Fibroblast of lung (primary cell): ENCODE results near the gene SLC13A3. TPM values are rescaled to one million over a fixed set of nuclear protein-coding genes. Genes with fewer than 3 reads are reported as not detected.

ENCODE experiments used
- DNase-seq, 2 donors: peaks; one replicate each; pipeline versions ENCODE4 v3.0.0 to v3.0.0-alpha.2; 2010; ENCODE audit warnings: low read depth in 2 of 2
- H2AFZ ChIP-seq: 2 replicates; pipeline ENCODE4 v1.5.1; 2012; ENCODE audit warnings: low read length, control low read depth, inconsistent platforms
- H3K27ac ChIP-seq: 2 replicates; pipeline ENCODE4 v1.5.1; 2011; ENCODE audit warnings: low read length, control low read depth; ENCODE audit not compliant: insufficient read depth
- H3K27me3 ChIP-seq: 2 replicates; pipeline ENCODE4 v1.5.1; 2011; ENCODE audit warnings: mild to moderate bottlenecking, low read length; ENCODE audit not compliant: control insufficient read depth, insufficient read depth
- H3K36me3 ChIP-seq: 2 replicates; pipeline ENCODE4 v1.5.1; 2011; ENCODE audit warnings: low read length; ENCODE audit not compliant: control insufficient read depth, insufficient read depth
- H3K4me1 ChIP-seq: 2 replicates; pipeline ENCODE4 v1.5.1; 2011; ENCODE audit warnings: low read length; ENCODE audit not compliant: control insufficient read depth, insufficient read depth; ENCODE audit errors: extremely low read depth
- H3K4me2 ChIP-seq: 2 replicates; pipeline ENCODE4 v1.5.1; 2011; ENCODE audit warnings: low read length, control low read depth; ENCODE audit not compliant: insufficient read depth; ENCODE audit errors: extremely low read depth
- H3K4me3 ChIP-seq, 4 experiments: fragments of 200-600 bp in 1 of 4; sonication (generic) in 1 of 4; replicated peaks in 1 of 4; 2 replicates each; pipeline ENCODE4 v1.5.1; 2011 to 2016; ENCODE audit warnings: low read length in 4 of 4, low read depth in 3 of 4, mild to moderate bottlenecking in 3 of 4, control low read depth in 2 of 4, inconsistent platforms in 1 of 4, mixed read lengths in 1 of 4; ENCODE audit not compliant: insufficient read depth in 1 of 4; ENCODE audit errors: control extremely low read depth in 1 of 4
- H3K79me2 ChIP-seq: 2 replicates; pipeline ENCODE4 v1.5.1; 2012; ENCODE audit warnings: mild to moderate bottlenecking, low read length, inconsistent platforms; ENCODE audit not compliant: control insufficient read depth, insufficient read depth
- H3K9ac ChIP-seq: 2 replicates; pipeline ENCODE4 v1.5.1; 2011; ENCODE audit warnings: mild to moderate bottlenecking, low read length, control low read depth; ENCODE audit not compliant: insufficient read depth
- H3K9me3 ChIP-seq: 2 replicates; pipeline ENCODE4 v1.5.1; 2012; ENCODE audit warnings: low read depth, low read length; ENCODE audit not compliant: control insufficient read depth, insufficient read depth
- H4K20me1 ChIP-seq: 2 replicates; pipeline ENCODE4 v1.5.1; 2011; ENCODE audit warnings: low read length; ENCODE audit not compliant: control insufficient read depth, insufficient read depth; ENCODE audit errors: extremely low read depth
- CTCF ChIP-seq, 2 donors: IDR thresholded peaks in 1 of 2; conservative IDR thresholded peaks in 1 of 2; 1 replicate in 1 of 2; 2 replicates in 1 of 2; pipeline ENCODE4 v1.5.1; 2011 to 2012; ENCODE audit warnings: low read length in 2 of 2, control low read depth in 1 of 2, inconsistent platforms in 1 of 2, low read depth in 1 of 2, mild to moderate bottlenecking in 1 of 2
- EZH2 ChIP-seq: IDR thresholded peaks from 2 replicates; pipeline ENCODE4 v1.5.1; 2012; ENCODE audit warnings: low read length, control low read depth, mild to moderate bottlenecking; ENCODE audit errors: missing control alignments
- polyA plus RNA-seq, 2 donors: library from polyadenylated mRNA; depleted of rRNA in 1 of 2; stranded (reverse) in 1 of 2; unstranded in 1 of 2; fragments of >200 nt; gene quantifications; 2 replicates each; pipeline ENCODE4 v1.2.1, GENCODE V29; 2011 to 2012; ENCODE audit warnings: missing spikeins in 1 of 2
- total RNA-seq: library from RNA; depleted of rRNA; stranded (reverse); fragments of >200 nt; gene quantifications from 2 replicates; pipeline ENCODE4 v1.2.1, GENCODE V29; 2014

Gene SLC13A3
- total and polyA plus RNA-seq, 2 donors (not counting 1 experiment from before 2014, with no cell fraction given): 2.2 to 5.6 TPM

DNA sequence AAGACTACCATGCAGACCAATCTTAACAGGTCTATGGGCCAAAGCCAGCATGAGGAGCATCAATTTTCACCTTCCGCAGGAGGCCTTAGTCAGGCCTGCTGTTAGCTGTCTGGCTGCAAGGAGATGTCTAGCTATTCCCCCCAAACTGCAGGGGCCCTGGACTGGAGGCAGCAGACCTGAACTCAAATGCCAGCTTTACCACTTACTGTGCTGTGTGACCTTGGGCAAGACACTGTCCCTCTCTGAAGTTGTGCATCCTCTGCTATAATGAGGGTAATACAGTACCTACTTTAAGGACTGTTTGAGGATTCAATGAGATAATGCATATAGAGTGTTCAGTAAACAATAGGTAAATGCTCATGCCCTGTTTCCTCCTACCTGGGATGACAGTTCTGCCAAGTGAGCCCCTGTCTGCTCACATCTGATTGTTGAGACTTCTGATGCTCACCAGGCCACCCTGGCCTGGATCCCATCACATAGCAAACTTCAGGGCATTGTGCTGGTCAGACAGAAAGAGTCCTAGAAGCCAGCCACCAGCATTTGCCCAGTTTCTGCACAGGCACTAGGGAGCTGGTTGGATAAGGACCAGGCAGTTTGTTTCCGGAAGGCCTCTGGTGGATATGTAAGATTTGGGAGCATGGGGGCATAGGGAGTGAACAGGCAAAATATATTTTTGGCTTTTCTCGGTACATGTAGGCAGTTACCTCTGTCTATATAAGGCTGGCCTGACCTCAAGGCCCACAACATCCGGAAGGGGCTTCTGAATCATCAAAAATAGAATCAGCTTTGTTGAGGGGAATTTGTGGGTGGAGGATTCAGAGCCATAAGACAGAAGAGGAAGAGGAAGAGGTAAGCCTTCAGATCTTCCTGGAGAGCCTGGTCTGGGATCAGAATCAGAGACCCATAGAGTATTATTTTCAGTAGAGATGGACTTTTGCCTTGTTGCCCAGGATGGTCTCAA lies 98.5 kb downstream of the SLC13A3 start:
- no peaks in the 10 kb centered on the region for H3K27me3 ChIP-seq
- no peaks in the 10 kb centered on the region for H3K79me2 ChIP-seq
- H4K20me1 ChIP-seq: no peaks in the 10 kb centered on the region
- no peak overlapping the region for H3K4me3 ChIP-seq
- no peak overlapping the region for H3K4me2 ChIP-seq
- no peak overlapping the region for H3K27ac ChIP-seq
- TF ChIP-seq CTCF (conservative IDR thresholded peaks at IDR 0.05 in 1 of 2, IDR thresholded peaks at IDR 0.05 in 1 of 2; ENCODE audit: low read depth in 1 of 2, low read length in 2 of 2) (no peak), EZH2 (no peak)
- H3K4me1 ChIP-seq: no peaks in the 10 kb centered on the region
- no peak overlapping the region for H2AFZ ChIP-seq
- no peaks in the 10 kb centered on the region for H3K9me3 ChIP-seq
- H3K9ac ChIP-seq: no peak overlapping the region
- H3K36me3 ChIP-seq: no peaks in the 10 kb centered on the region
- DNase-seq: no peak

DNA sequence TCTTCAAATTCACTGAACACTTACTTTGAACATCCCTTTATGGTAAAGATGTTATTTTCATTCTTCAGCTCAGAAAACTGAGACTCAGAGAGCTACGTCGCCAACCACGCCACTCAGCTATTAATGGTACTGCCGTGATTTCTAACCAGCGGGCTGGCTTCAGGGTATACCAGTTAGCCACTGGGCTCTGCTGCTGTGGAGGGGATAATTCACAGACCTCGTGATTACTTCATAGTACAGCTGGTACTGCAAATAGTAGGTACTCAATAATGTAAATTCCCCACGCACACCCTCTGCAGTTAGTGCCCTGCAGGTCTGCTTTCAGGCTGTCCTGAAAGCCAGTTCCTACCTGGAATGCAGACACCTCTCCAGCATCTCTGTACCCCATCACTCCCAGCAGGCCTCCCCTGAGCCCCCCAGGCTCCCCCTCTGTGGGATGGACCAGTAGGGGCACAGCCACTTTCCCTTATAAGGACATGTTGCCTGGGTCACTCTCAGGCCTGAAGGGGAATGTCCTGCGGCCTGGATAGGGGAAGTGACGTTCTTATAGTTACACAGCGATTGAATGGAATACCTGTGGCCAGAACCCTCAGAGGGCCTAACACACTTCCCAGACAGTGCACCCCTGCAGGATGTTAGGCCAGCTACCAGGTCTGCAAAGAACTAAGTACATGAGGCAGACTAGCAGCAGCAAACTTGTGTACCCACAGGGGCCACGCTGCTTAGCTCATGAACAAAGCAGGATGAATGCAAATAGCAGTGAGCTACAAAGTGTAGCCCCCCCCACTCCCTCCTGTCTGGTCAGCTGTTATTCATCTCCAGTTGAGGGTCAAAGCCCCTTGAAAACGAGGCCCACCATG lies 99.5 kb downstream of the SLC13A3 start:
- no peak overlapping the region for H3K4me2 ChIP-seq
- H4K20me1 ChIP-seq: no peaks in the 10 kb centered on the region
- H3K4me1 ChIP-seq: no peaks in the 10 kb centered on the region
- no peak for DNase-seq
- no peaks in the 10 kb centered on the region for H3K9me3 ChIP-seq
- no peak overlapping the region for H2AFZ ChIP-seq
- no peaks in the 10 kb centered on the region for H3K27me3 ChIP-seq
- no peaks in the 10 kb centered on the region for H3K36me3 ChIP-seq
- H3K9ac ChIP-seq: no peak overlapping the region
- TF ChIP-seq EZH2 (no peak), CTCF (conservative IDR thresholded peaks at IDR 0.05 in 1 of 2, IDR thresholded peaks at IDR 0.05 in 1 of 2; ENCODE audit: low read depth in 1 of 2, low read length in 2 of 2) (no peak)
- H3K27ac ChIP-seq: no peak overlapping the region
- H3K79me2 ChIP-seq: no peaks in the 10 kb centered on the region
- H3K4me3 ChIP-seq: no peak overlapping the region

- no peak within 1 kb of the TSS for H2AFZ ChIP-seq
- no peak within 1 kb of the TSS for H3K4me2 ChIP-seq
- H3K9me3 ChIP-seq: no peaks in the 10 kb centered on the region
- no peak for TF ChIP-seq CTCF (conservative IDR thresholded peaks at IDR 0.05 in 1 of 2, IDR thresholded peaks at IDR 0.05 in 1 of 2; ENCODE audit: low read depth in 1 of 2, low read length in 2 of 2)
- no peak for TF ChIP-seq EZH2
- no peaks in the 10 kb centered on the region for H3K27me3 ChIP-seq
- no peaks in the 10 kb centered on the region for H4K20me1 ChIP-seq
- no peak within 1 kb of the TSS for H3K27ac ChIP-seq
- no peaks in the 10 kb centered on the region for H3K79me2 ChIP-seq
- H3K36me3 ChIP-seq: no peaks in the 10 kb centered on the region
- no peak within 1 kb of the TSS for H3K4me3 ChIP-seq
- H3K9ac ChIP-seq: no peak within 1 kb of the TSS
- no peak for DNase-seq
- no peaks in the 10 kb centered on the region for H3K4me1 ChIP-seq
Observed at GRCh38 chr20:46550461-46550860, 100.8 kb downstream of the SLC13A3 start, which contains the start of gene OCSTAMP. Gene OCSTAMP, minus strand, starts transcription at chr20:46550654. Its CDS starts 94 bp downstream, at chr20:46550560.
